Measurements from ENCODE around the gene SELENOO.

Gene SELENOO

GRCh38 chr22:50185375-50186087, 15.3 kb upstream of the SELENOO start, which contains the start of gene TRABD:
Gene TRABD, plus strand, starts transcription at chr22:50185913. Its CDS starts 7,148 bp downstream, at chr22:50193061.
- peak; percentile 93 for DNase-seq

GRCh38 chr22:50186181-50186714, 14.6 kb upstream of the SELENOO start:
- no peak for DNase-seq

GRCh38 chr22:50186761-50187523, 13.9 kb upstream of the SELENOO start:
- peak; percentile 43 for DNase-seq

- no peak for DNase-seq
These were observed 12.5 kb upstream of the SELENOO start for GRCh38 chr22:50188356-50188755.

GRCh38 chr22:50189184-50189848, 11.5 kb upstream of the SELENOO start:
- no peak for DNase-seq

- DNase-seq = no peak
These were observed 11.0 kb upstream of the SELENOO start for GRCh38 chr22:50189849-50190181.

GRCh38 chr22:50190182-50190940, 10.4 kb upstream of the SELENOO start:
- peak; percentile 87 for DNase-seq

GRCh38 chr22:50190941-50191741, 9.7 kb upstream of the SELENOO start:
- peak; percentile 79 for DNase-seq

GRCh38 chr22:50192436-50193204, 8.2 kb upstream of the SELENOO start:
- no peak for DNase-seq

GRCh38 chr22:50193621-50194020, 7.2 kb upstream of the SELENOO start:
- no peak for DNase-seq

GRCh38 chr22:50194037-50194805, 6.6 kb upstream of the SELENOO start:
- no peak for DNase-seq

GRCh38 chr22:50196256-50196655, 4.6 kb upstream of the SELENOO start:
- DNase-seq = no peak

GRCh38 chr22:50197000-50197800, 3.6 kb upstream of the SELENOO start:
- DNase-seq = no peak

- DNase-seq = no peak
These were observed 2.8 kb upstream of the SELENOO start for GRCh38 chr22:50197856-50198623.

- no peak for DNase-seq
These were observed 2.2 kb upstream of the SELENOO start for GRCh38 chr22:50198624-50199017.

- DNase-seq = no peak
These were observed 1.5 kb upstream of the SELENOO start for GRCh38 chr22:50199251-50199721.

- DNase-seq = no peak
These were observed 866 bp upstream of the SELENOO start for GRCh38 chr22:50199829-50200460.

All from activated CD4-positive, alpha-beta T cell treated with anti-CD3 and anti-CD28 coated beads, Interleukin-2, Interleukin-6, amounts not matched to agents 100 ng/mL and 50 ng/mL, durations not matched to agents 16 hours and 8 hours (primary cell).